ENCODE results near the gene FOXD2.

The FOXD2 gene

GRCh38 chr1:47417170-47418044, 20.4 kb upstream of the FOXD2 start:
- Histone ChIP-seq H3K27ac (ENCODE audit: low read length) (no peak overlapping the region), H3K4me1 (ENCODE audit: control insufficient read depth in 1 of 2, insufficient read depth in 2 of 2, low read length in 2 of 2) (no peaks in the 10 kb centered on the region), H3K4me3 (ENCODE audit: low read depth in 1 of 2, low read length in 2 of 2) (no peak overlapping the region), H3K36me3 (ENCODE audit: control insufficient read depth in 1 of 2, insufficient read depth in 2 of 2, low read length in 2 of 2) (no peaks in the 10 kb centered on the region), H3K9me3 (ENCODE audit: control insufficient read depth in 1 of 2, low read length in 2 of 2) (no peaks in the 10 kb centered on the region), H3K27me3 (ENCODE audit: low read depth, low read length) (peaks cover 37% of the 10 kb centered on the region)

GRCh38 chr1:47418122-47418521, 19.7 kb upstream of the FOXD2 start:
- H3K4me3 ChIP-seq (ENCODE audit: low read depth in 1 of 2, low read length in 2 of 2), result no peak overlapping the region
- H3K4me1 ChIP-seq (ENCODE audit: control insufficient read depth in 1 of 2, insufficient read depth in 2 of 2, low read length in 2 of 2), result no peaks in the 10 kb centered on the region
- H3K27ac ChIP-seq (ENCODE audit: low read length), result no peak overlapping the region
- H3K36me3 ChIP-seq (ENCODE audit: control insufficient read depth in 1 of 2, insufficient read depth in 2 of 2, low read length in 2 of 2), result no peaks in the 10 kb centered on the region
- H3K9me3 ChIP-seq (ENCODE audit: control insufficient read depth in 1 of 2, low read length in 2 of 2), result no peaks in the 10 kb centered on the region
- H3K27me3 ChIP-seq (ENCODE audit: low read depth, low read length), result peaks cover 37% of the 10 kb centered on the region

- Histone ChIP-seq H3K27ac (ENCODE audit: low read length) (no peak overlapping the region), H3K4me1 (ENCODE audit: control insufficient read depth in 1 of 2, insufficient read depth in 2 of 2, low read length in 2 of 2) (no peaks in the 10 kb centered on the region), H3K27me3 (ENCODE audit: low read depth, low read length) (peaks cover 37% of the 10 kb centered on the region), H3K4me3 (ENCODE audit: low read depth in 1 of 2, low read length in 2 of 2) (no peak overlapping the region), H3K9me3 (ENCODE audit: control insufficient read depth in 1 of 2, low read length in 2 of 2) (no peaks in the 10 kb centered on the region), H3K36me3 (ENCODE audit: control insufficient read depth in 1 of 2, insufficient read depth in 2 of 2, low read length in 2 of 2) (no peaks in the 10 kb centered on the region)
These were observed 19.0 kb upstream of the FOXD2 start for GRCh38 chr1:47418681-47419325.

GRCh38 chr1:47420547-47420946, 17.3 kb upstream of the FOXD2 start:
- H3K9me3 ChIP-seq (ENCODE audit: control insufficient read depth in 1 of 2, low read length in 2 of 2), result no peaks in the 10 kb centered on the region
- peaks cover 41% of the 10 kb centered on the region for H3K27me3 ChIP-seq (ENCODE audit: low read depth, low read length)
- no peaks in the 10 kb centered on the region for H3K4me1 ChIP-seq (ENCODE audit: control insufficient read depth in 1 of 2, insufficient read depth in 2 of 2, low read length in 2 of 2)
- no peaks in the 10 kb centered on the region for H3K36me3 ChIP-seq (ENCODE audit: control insufficient read depth in 1 of 2, insufficient read depth in 2 of 2, low read length in 2 of 2)
- H3K27ac ChIP-seq (ENCODE audit: low read length), result no peak overlapping the region
- H3K4me3 ChIP-seq (ENCODE audit: low read depth in 1 of 2, low read length in 2 of 2), result no peak overlapping the region

- Histone ChIP-seq H3K4me1 (ENCODE audit: control insufficient read depth in 1 of 2, insufficient read depth in 2 of 2, low read length in 2 of 2) (no peaks in the 10 kb centered on the region), H3K27me3 (ENCODE audit: low read depth, low read length) (peaks cover 21% of the 10 kb centered on the region), H3K9me3 (ENCODE audit: control insufficient read depth in 1 of 2, low read length in 2 of 2) (no peaks in the 10 kb centered on the region), H3K27ac (ENCODE audit: low read length) (no peak overlapping the region), H3K36me3 (ENCODE audit: control insufficient read depth in 1 of 2, insufficient read depth in 2 of 2, low read length in 2 of 2) (no peaks in the 10 kb centered on the region), H3K4me3 (ENCODE audit: low read depth in 1 of 2, low read length in 2 of 2) (no peak overlapping the region)
These were observed 14.0 kb upstream of the FOXD2 start for GRCh38 chr1:47423872-47424271.

- no peak overlapping the region for H3K27ac ChIP-seq (ENCODE audit: low read length)
- no peaks in the 10 kb centered on the region for H3K4me1 ChIP-seq (ENCODE audit: control insufficient read depth in 1 of 2, insufficient read depth in 2 of 2, low read length in 2 of 2)
- no peaks in the 10 kb centered on the region for H3K9me3 ChIP-seq (ENCODE audit: control insufficient read depth in 1 of 2, low read length in 2 of 2)
- no peaks in the 10 kb centered on the region for H3K36me3 ChIP-seq (ENCODE audit: control insufficient read depth in 1 of 2, insufficient read depth in 2 of 2, low read length in 2 of 2)
- no peak overlapping the region for H3K4me3 ChIP-seq (ENCODE audit: low read depth in 1 of 2, low read length in 2 of 2)
- peaks cover 16% of the 10 kb centered on the region for H3K27me3 ChIP-seq (ENCODE audit: low read depth, low read length)
These were observed 13.4 kb upstream of the FOXD2 start for GRCh38 chr1:47424336-47424982.

- H3K9me3 ChIP-seq (ENCODE audit: control insufficient read depth in 1 of 2, low read length in 2 of 2), result no peaks in the 10 kb centered on the region
- no peak overlapping the region for H3K4me3 ChIP-seq (ENCODE audit: low read depth in 1 of 2, low read length in 2 of 2)
- no peak overlapping the region for H3K27ac ChIP-seq (ENCODE audit: low read length)
- H3K27me3 ChIP-seq (ENCODE audit: low read depth, low read length), result peaks cover 43% of the 10 kb centered on the region
- H3K36me3 ChIP-seq (ENCODE audit: control insufficient read depth in 1 of 2, insufficient read depth in 2 of 2, low read length in 2 of 2), result no peaks in the 10 kb centered on the region
- peaks cover 9 to 41% of the 10 kb centered on the region in 2 donors for H3K4me1 ChIP-seq (ENCODE audit: control insufficient read depth in 1 of 2, insufficient read depth in 2 of 2, low read length in 2 of 2)
These were observed 6.3 kb upstream of the FOXD2 start for GRCh38 chr1:47431534-47431933.

GRCh38 chr1:47432071-47433036, 5.5 kb upstream of the FOXD2 start:
- no peaks in the 10 kb centered on the region for H3K36me3 ChIP-seq (ENCODE audit: control insufficient read depth in 1 of 2, insufficient read depth in 2 of 2, low read length in 2 of 2)
- H3K4me3 ChIP-seq (ENCODE audit: low read depth in 1 of 2, low read length in 2 of 2), result no peak overlapping the region
- H3K9me3 ChIP-seq (ENCODE audit: control insufficient read depth in 1 of 2, low read length in 2 of 2), result no peaks in the 10 kb centered on the region
- peaks cover 47% of the 10 kb centered on the region for H3K27me3 ChIP-seq (ENCODE audit: low read depth, low read length)
- H3K27ac ChIP-seq (ENCODE audit: low read length), result no peak overlapping the region
- peaks cover 13 to 49% of the 10 kb centered on the region in 2 donors for H3K4me1 ChIP-seq (ENCODE audit: control insufficient read depth in 1 of 2, insufficient read depth in 2 of 2, low read length in 2 of 2)

GRCh38 chr1:47433037-47433421, 4.8 kb upstream of the FOXD2 start:
- H3K4me1 ChIP-seq (ENCODE audit: control insufficient read depth in 1 of 2, insufficient read depth in 2 of 2, low read length in 2 of 2), result peaks cover 13 to 56% of the 10 kb centered on the region in 2 donors
- H3K9me3 ChIP-seq (ENCODE audit: control insufficient read depth in 1 of 2, low read length in 2 of 2), result no peaks in the 10 kb centered on the region
- H3K36me3 ChIP-seq (ENCODE audit: control insufficient read depth in 1 of 2, insufficient read depth in 2 of 2, low read length in 2 of 2), result no peaks in the 10 kb centered on the region
- H3K27ac ChIP-seq (ENCODE audit: low read length), result no peak overlapping the region
- no peak overlapping the region for H3K4me3 ChIP-seq (ENCODE audit: low read depth in 1 of 2, low read length in 2 of 2)
- peaks cover 47% of the 10 kb centered on the region for H3K27me3 ChIP-seq (ENCODE audit: low read depth, low read length)

GRCh38 chr1:47433477-47434050, 4.3 kb upstream of the FOXD2 start:
- no peaks in the 10 kb centered on the region for H3K9me3 ChIP-seq (ENCODE audit: control insufficient read depth in 1 of 2, low read length in 2 of 2)
- peaks cover 47% of the 10 kb centered on the region for H3K27me3 ChIP-seq (ENCODE audit: low read depth, low read length)
- no peak overlapping the region for H3K27ac ChIP-seq (ENCODE audit: low read length)
- no peak overlapping the region for H3K4me3 ChIP-seq (ENCODE audit: low read depth in 1 of 2, low read length in 2 of 2)
- peaks cover 13 to 58% of the 10 kb centered on the region in 2 donors for H3K4me1 ChIP-seq (ENCODE audit: control insufficient read depth in 1 of 2, insufficient read depth in 2 of 2, low read length in 2 of 2)
- no peaks in the 10 kb centered on the region for H3K36me3 ChIP-seq (ENCODE audit: control insufficient read depth in 1 of 2, insufficient read depth in 2 of 2, low read length in 2 of 2)
